ENCODE measurements around the gene JAKMIP1.

JAKMIP1 gene

DNA sequence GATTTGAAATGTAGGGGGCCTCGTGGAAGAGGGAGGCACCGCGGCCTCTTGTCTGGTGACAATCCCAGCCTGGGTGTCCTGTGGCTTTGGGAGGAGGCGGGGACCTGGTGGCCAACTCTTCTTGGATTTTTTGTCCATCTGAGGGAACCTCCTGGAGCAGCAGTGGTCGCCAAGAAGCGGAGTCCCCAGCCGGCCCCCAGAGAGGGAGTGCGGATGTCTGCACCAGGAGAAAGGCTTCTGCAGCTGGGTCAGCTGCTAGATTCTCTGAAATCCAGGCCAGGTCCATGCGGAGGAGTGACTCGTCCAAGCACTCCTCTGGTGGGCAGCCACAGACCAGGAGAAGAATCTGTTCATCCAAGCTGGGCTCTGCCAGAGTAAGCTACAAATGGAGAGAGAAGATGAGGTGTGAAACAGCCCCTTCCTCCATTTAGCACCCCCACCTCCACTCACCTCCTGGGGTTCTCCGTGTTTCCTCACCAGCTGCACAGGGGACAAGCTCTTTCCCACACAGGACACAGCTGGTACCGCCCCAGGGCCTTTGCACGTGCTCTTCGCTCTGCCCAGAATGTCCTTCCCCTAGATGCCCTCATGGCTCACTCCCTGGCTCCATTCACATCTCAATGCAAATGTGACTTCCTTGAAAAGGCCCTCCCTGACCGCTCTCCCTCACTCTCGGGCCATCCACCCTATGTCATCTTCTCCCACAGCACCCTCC lies 209.7 kb downstream of the JAKMIP1 start:
- H3K27ac ChIP-seq, result no peak overlapping the region
- H3K4me2 ChIP-seq (ENCODE audit: low read length), result no peak overlapping the region
- no peaks in the 10 kb centered on the region for H3K27me3 ChIP-seq (ENCODE audit: control insufficient read depth, insufficient read depth, low read length)
- H3K36me3 ChIP-seq (ENCODE audit: control insufficient read depth, insufficient read depth, low read length), result no peaks in the 10 kb centered on the region
- H3K9me3 ChIP-seq (ENCODE audit: control insufficient read depth, low read length), result no peaks in the 10 kb centered on the region
- H3K79me2 ChIP-seq, result no peaks in the 10 kb centered on the region
- H2AFZ ChIP-seq, result no peak overlapping the region
- H3K4me1 ChIP-seq, result no peaks in the 10 kb centered on the region
- H3K4me3 ChIP-seq (ENCODE audit: low read depth, low read length), result no peak overlapping the region
- no peak overlapping the region for H3K9ac ChIP-seq
- TF ChIP-seq, protein P1, sequence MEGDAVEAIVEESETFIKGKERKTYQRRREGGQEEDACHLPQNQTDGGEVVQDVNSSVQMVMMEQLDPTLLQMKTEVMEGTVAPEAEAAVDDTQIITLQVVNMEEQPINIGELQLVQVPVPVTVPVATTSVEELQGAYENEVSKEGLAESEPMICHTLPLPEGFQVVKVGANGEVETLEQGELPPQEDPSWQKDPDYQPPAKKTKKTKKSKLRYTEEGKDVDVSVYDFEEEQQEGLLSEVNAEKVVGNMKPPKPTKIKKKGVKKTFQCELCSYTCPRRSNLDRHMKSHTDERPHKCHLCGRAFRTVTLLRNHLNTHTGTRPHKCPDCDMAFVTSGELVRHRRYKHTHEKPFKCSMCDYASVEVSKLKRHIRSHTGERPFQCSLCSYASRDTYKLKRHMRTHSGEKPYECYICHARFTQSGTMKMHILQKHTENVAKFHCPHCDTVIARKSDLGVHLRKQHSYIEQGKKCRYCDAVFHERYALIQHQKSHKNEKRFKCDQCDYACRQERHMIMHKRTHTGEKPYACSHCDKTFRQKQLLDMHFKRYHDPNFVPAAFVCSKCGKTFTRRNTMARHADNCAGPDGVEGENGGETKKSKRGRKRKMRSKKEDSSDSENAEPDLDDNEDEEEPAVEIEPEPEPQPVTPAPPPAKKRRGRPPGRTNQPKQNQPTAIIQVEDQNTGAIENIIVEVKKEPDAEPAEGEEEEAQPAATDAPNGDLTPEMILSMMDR (IDR thresholded peaks at IDR 0.05), result no peak

DNA sequence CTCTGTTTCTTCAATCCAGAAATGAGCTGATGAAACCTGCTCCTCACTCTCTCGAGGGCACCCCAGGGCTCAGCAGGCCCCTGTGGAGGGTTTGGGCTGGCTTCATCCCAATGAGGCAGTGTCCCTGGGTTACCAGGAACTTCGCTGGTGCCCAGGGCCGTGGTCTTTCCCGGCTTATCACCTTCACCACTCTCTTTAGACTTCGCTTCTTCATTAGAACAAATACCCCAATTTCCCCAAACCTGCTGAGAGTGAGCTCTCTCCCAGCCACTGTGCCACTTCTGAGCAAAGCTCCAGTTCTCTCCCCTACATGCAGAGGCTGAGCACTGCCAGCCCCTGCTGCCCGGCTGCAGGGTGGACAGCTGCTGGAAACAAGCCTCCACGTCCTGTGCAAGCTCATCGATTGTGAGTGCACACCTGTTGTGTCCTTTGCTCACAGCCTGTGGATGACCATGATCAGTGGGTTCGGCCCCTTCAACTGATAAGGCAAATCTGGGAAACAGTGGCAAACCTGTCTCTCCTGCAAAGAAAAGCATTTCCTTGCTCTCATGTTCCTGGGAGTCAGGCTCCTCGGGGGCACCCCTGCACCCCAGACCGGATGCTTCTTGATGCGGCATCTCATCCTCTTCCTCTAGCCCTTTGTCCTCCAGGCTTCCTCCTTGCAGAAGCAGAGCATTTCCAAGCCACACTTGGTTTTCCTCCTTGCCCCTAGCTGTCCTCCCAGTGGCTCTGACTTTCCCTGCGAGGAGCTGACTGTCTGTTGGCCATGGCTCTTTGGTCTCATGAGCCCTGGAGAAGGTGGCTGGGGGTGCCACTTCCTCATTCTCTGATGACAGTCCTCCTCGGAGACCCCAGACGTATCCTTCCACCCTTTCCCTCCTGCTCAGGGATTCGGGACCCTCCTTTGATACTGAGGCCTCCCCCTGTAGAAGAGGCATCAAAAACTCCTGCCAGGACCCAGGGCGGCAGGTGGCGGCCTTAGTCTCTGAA lies 210.8 kb downstream of the JAKMIP1 start:
- Histone ChIP-seq H2AFZ (no peak overlapping the region), H3K4me2 (ENCODE audit: low read length) (no peak overlapping the region), H3K4me3 (ENCODE audit: low read depth, low read length) (no peak overlapping the region), H3K4me1 (no peaks in the 10 kb centered on the region), H3K9me3 (ENCODE audit: control insufficient read depth, low read length) (no peaks in the 10 kb centered on the region), H3K27ac (no peak overlapping the region), H3K79me2 (no peaks in the 10 kb centered on the region), H3K9ac (no peak overlapping the region), H3K36me3 (ENCODE audit: control insufficient read depth, insufficient read depth, low read length) (no peaks in the 10 kb centered on the region), H3K27me3 (ENCODE audit: control insufficient read depth, insufficient read depth, low read length) (no peaks in the 10 kb centered on the region)
- TF ChIP-seq, protein P1 (IDR thresholded peaks at IDR 0.05), result no peak

DNA sequence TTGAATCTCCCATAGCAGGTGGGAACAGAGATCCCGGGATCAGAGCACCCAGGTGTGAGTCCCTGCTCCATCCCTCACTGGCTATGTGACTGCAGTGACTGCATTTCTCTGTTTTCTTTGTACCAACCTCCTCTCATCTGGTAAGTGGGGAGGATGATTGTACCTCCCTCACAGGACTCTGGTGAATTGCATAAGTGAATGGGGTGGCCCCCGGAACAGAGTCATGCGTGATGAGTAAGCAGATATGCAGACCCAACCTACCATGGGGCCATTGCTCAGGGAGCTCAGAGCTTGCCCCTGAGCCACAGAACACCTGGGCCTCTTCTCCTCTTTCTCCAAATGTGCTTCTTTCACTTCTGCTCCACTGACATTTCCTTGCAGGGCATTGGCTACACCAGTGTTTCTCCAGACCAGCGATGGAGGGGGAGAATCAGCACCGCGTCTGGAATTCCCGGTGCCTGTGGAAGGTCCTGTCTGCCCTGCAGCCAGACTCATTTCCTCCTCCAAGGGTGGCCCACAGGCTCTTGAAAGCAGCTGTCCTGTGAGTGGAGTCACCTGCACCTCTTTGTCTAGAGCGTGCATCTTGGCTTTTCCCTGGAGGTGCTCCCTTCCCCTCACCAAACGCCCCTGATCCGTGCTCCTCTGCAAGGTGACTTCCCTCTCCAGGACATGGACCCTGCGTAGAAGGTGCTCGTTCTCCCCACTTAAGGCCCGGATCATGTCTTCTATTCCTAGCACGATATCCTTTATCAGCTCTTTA lies 212.1 kb downstream of the JAKMIP1 start:
- Histone ChIP-seq H3K4me2 (ENCODE audit: low read length) (no peak overlapping the region), H3K4me1 (no peaks in the 10 kb centered on the region), H2AFZ (no peak overlapping the region), H3K4me3 (ENCODE audit: low read depth, low read length) (no peak overlapping the region), H3K9me3 (ENCODE audit: control insufficient read depth, low read length) (no peaks in the 10 kb centered on the region), H3K9ac (no peak overlapping the region), H3K79me2 (no peaks in the 10 kb centered on the region), H3K27me3 (ENCODE audit: control insufficient read depth, insufficient read depth, low read length) (no peaks in the 10 kb centered on the region), H3K27ac (no peak overlapping the region), H3K36me3 (ENCODE audit: control insufficient read depth, insufficient read depth, low read length) (no peaks in the 10 kb centered on the region)
- TF ChIP-seq, protein P1 (IDR thresholded peaks at IDR 0.05), result no peak

DNA sequence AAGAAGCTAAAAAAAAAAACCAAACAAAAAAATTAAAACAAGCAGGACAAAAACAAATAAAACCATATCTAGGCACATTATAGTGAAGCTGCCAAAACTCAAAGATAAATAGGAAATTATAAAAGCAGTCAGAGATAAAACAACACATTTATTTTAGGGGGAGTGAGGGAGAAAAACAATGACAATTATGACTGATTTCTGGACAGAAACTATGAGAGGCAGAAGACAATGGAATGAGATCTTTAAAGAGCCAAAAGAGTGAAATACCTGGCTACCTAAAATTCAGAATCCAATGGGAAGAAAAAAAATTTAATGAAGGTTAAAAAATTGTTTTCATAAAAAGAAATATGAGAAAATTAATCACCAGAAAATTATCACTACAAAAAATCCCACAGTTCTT lies 215.5 kb downstream of the JAKMIP1 start:
- peaks cover 5% of the 10 kb centered on the region for H3K27me3 ChIP-seq (ENCODE audit: control insufficient read depth, insufficient read depth, low read length)
- H3K9ac ChIP-seq, result no peak overlapping the region
- H2AFZ ChIP-seq, result no peak overlapping the region
- no peak overlapping the region for H3K4me2 ChIP-seq (ENCODE audit: low read length)
- H3K27ac ChIP-seq, result no peak overlapping the region
- H3K36me3 ChIP-seq (ENCODE audit: control insufficient read depth, insufficient read depth, low read length), result no peaks in the 10 kb centered on the region
- no peaks in the 10 kb centered on the region for H3K9me3 ChIP-seq (ENCODE audit: control insufficient read depth, low read length)
- no peaks in the 10 kb centered on the region for H3K4me1 ChIP-seq
- no peak overlapping the region for H3K4me3 ChIP-seq (ENCODE audit: low read depth, low read length)
- H3K79me2 ChIP-seq, result no peaks in the 10 kb centered on the region
- TF ChIP-seq, protein P1 (IDR thresholded peaks at IDR 0.05), result no peak

All from parathyroid adenoma (tissue), 2 donors.